Gastroesophageal sphincter (tissue), 4 donors: ENCODE results near the gene FAM25A. TPM values are rescaled to one million over a fixed set of nuclear protein-coding genes. Genes with fewer than 3 reads are reported as not detected.

ENCODE experiments used
- ATAC-seq: fragments of 150-250 bp; one replicate; pipeline ENCODE4 v1.9.1; 2016; ENCODE audit warnings: mild to moderate bottlenecking, moderate library complexity
- H3K27ac ChIP-seq, 4 donors: fragments of 200-600 bp; sonication (generic) in 3 of 4; 1 replicate in 3 of 4; 2 replicates in 1 of 4; pipeline ENCODE4 v1.5.1; 2016 to 2019
- H3K27me3 ChIP-seq: fragments of 200-600 bp; sonication (generic); one replicate; pipeline ENCODE4 v1.5.1; 2019
- H3K36me3 ChIP-seq, 2 donors: fragments of 200-600 bp; sonication (generic); one replicate each; pipeline ENCODE4 v1.5.1; 2019; ENCODE audit warnings: control low read depth in 1 of 2
- H3K4me1 ChIP-seq, 3 donors: fragments of 200-600 bp; sonication (generic); 1 replicate in 2 of 3; 2 replicates in 1 of 3; pipeline ENCODE4 v1.5.1; 2016 to 2019; ENCODE audit warnings: control low read depth in 2 of 3
- H3K4me3 ChIP-seq, 2 donors: fragments of 200-600 bp; sonication (generic); one replicate each; pipeline ENCODE4 v1.5.1; 2019; ENCODE audit warnings: mild to moderate bottlenecking in 1 of 2, moderate library complexity in 1 of 2
- H3K9me3 ChIP-seq, 3 donors: fragments of 200-600 bp; sonication (generic); one replicate each; pipeline ENCODE4 v1.5.1; 2017 to 2019; ENCODE audit warnings: control low read depth in 2 of 3
- EP300 ChIP-seq: sonication (generic); formaldehyde crosslinking; IDR thresholded peaks from one replicate; pipeline ENCODE4 v1.6.1; 2017; ENCODE audit warnings: antibody characterized with exemption, mild to moderate bottlenecking
- POLR2A ChIP-seq, 2 donors: fragments of 450-650 bp; IDR thresholded peaks; one replicate each; pipeline ENCODE4 v1.6.1; 2017; ENCODE audit warnings: antibody characterized with exemption in 2 of 2, mild to moderate bottlenecking in 2 of 2, moderate library complexity in 1 of 2
- POLR2AphosphoS5 ChIP-seq: sonication (generic); formaldehyde crosslinking; IDR thresholded peaks from one replicate; pipeline ENCODE4 v1.6.1; 2017; ENCODE audit warnings: antibody characterized with exemption
- WGBS, 2 donors: methylation state at CpG; one replicate each; pipeline ENCODE4 v1.1.5; 2018; ENCODE audit warnings: low coverage in 1 of 2; 5-methylcytosine and 5-hydroxymethylcytosine counted together
- total RNA-seq, 4 donors: library from RNA; depleted of rRNA; stranded (reverse); fragments of >200 nt; gene quantifications; one replicate each; pipeline ENCODE4 v1.1.0, GENCODE V29; 2016
- TF ChIP-seq, protein P1 (sequence below), 4 experiments: fragments of 200-600 bp in 2 of 4; fragments of 450-650 bp in 2 of 4; sonication (generic) in 1 of 4; IDR thresholded peaks; one replicate each; pipeline ENCODE4 v1.5.1; 2017 to 2019; ENCODE audit warnings: antibody characterized with exemption in 4 of 4, mild to moderate bottlenecking in 2 of 4, moderate library complexity in 2 of 4

FAM25A gene
- total RNA-seq, 4 donors from 2014 or later = not detected

DNA sequence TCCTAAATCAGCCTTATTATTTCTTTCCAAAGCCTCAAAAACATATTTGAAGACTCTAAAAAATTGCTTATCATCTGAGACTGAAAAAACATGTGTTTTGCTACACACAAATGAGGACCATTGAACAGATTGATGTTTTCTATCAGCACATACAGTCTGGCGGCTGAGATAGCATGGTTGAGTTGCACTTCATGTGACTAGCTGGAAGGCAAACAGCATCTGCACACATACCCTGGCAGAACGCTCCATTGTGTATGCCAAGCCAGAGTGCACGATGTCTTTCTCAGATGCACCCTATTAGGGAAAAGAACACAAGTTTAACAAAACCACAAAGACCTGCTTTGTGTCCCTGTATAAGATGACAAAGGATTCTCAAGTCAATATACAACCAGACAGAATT, 33.0 kb downstream of the FAM25A start:
- TF ChIP-seq POLR2A (IDR thresholded peaks at IDR 0.05) (no peak), POLR2AphosphoS5 (no peak), EP300 (no peak)
- TF ChIP-seq, protein P1, sequence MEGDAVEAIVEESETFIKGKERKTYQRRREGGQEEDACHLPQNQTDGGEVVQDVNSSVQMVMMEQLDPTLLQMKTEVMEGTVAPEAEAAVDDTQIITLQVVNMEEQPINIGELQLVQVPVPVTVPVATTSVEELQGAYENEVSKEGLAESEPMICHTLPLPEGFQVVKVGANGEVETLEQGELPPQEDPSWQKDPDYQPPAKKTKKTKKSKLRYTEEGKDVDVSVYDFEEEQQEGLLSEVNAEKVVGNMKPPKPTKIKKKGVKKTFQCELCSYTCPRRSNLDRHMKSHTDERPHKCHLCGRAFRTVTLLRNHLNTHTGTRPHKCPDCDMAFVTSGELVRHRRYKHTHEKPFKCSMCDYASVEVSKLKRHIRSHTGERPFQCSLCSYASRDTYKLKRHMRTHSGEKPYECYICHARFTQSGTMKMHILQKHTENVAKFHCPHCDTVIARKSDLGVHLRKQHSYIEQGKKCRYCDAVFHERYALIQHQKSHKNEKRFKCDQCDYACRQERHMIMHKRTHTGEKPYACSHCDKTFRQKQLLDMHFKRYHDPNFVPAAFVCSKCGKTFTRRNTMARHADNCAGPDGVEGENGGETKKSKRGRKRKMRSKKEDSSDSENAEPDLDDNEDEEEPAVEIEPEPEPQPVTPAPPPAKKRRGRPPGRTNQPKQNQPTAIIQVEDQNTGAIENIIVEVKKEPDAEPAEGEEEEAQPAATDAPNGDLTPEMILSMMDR (IDR thresholded peaks at IDR 0.05) = no peak
- ATAC-seq = no peak
- H3K27ac ChIP-seq = no peak overlapping the region
- H3K9me3 ChIP-seq = no peaks in the 10 kb centered on the region
- H3K27me3 ChIP-seq = no peaks in the 10 kb centered on the region
- peaks cover 0 to 99% of the 10 kb centered on the region in 2 donors for H3K36me3 ChIP-seq
- no peaks in the 10 kb centered on the region for H3K4me1 ChIP-seq
- H3K4me3 ChIP-seq = no peak overlapping the region
- 40% methylated on average over 3 of the region's 3 CpGs; no CpG with 5 or more reads in 1 of the 2 donors for WGBS, 2 donors

DNA sequence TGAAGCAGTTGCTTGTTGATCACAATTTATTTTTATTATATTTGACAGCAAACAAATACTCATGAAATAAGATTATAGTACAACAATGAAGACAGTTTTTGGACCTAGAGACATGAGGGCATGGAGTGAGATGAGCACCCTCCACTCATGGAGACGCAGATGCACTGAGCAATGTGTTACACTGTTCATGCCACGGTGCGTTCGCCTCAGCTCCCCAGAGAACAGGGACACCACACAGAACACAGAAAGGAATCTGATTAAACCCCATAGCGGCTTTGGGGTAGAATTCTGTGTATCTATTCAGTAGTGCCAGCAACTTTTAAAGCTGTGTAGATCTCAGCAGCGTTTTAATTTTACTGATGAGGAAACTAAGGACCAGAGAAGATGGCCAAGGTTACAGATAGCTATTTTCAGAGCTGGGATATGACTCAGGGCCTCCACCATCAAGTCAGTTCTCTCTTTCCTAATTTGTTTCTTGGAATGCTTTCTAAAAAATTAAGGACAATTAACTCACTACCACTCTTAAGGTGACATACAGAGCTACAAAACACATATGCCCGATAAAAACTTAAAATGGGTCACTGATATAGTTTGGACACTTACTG, 33.6 kb downstream of the FAM25A start:
- Histone ChIP-seq H3K36me3 (peaks cover 0 to 99% of the 10 kb centered on the region in 2 donors), H3K4me1 (no peaks in the 10 kb centered on the region), H3K27ac (peak overlapping the region in 1 of 4 donors; percentile 3), H3K4me3 (no peak overlapping the region), H3K9me3 (no peaks in the 10 kb centered on the region), H3K27me3 (no peaks in the 10 kb centered on the region)
- TF ChIP-seq POLR2AphosphoS5 (no peak), POLR2A (IDR thresholded peaks at IDR 0.05) (no peak), EP300 (no peak)
- TF ChIP-seq, protein P1 (IDR thresholded peaks at IDR 0.05) = no peak
- no peak for ATAC-seq
- 80 to 89% methylated on average over 3 to 7 of the region's 7 CpGs for WGBS, 2 donors

DNA sequence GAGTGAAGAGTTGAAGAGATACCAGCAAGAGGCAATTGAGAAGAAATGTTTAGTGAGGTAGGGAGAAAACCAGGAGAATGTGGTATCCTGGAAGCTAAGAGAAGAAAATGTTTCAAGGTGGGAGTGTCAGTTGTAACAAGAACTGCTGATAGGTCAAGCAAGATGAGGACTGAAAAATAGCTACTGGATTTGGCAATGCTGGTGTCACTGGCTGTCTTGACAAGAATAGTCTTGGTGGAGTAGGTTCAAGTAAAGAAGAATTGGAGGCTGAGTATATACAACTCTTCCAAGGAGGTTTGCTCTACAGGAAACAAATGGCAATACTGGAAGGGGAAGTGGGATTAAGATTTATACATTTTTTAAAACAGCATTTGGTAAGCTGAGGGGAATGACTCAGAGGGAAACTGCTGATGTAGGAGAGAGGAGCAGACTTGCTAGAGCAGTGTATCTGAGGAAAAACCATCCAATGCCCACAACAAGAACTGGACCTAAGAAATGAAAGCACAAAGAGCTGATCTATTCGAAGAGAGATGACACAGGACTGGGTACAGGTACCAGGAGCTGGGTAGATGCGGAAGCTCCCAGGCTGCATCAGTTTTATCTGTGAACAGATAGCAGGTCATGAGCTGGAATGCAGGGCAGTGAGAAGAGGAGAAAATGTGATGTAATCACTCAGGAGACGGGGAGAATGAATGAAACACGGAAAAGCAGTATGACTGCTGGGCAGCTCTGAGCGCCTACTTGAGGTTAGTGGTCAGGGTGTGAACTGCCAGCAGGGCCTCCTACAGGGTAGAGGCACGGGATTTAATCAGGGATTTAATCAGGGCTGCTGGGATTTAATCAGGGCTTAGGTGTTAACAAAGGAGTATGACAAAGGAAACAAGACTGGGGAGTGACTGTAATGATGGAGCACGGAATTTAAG, 34.5 kb downstream of the FAM25A start:
- Histone ChIP-seq H3K27me3 (no peaks in the 10 kb centered on the region), H3K36me3 (peaks cover 0 to 99% of the 10 kb centered on the region in 2 donors), H3K9me3 (no peaks in the 10 kb centered on the region), H3K4me3 (no peak overlapping the region), H3K27ac (peak overlapping the region in 1 of 4 donors; percentile 5), H3K4me1 (no peaks in the 10 kb centered on the region)
- 66 to 76% methylated on average over 7 of the region's 7 CpGs for WGBS, 2 donors
- TF ChIP-seq POLR2AphosphoS5 (no peak), POLR2A (IDR thresholded peaks at IDR 0.05) (no peak), EP300 (no peak)
- TF ChIP-seq, protein P1 (IDR thresholded peaks at IDR 0.05) = no peak
- peak; percentile 62 for ATAC-seq

DNA sequence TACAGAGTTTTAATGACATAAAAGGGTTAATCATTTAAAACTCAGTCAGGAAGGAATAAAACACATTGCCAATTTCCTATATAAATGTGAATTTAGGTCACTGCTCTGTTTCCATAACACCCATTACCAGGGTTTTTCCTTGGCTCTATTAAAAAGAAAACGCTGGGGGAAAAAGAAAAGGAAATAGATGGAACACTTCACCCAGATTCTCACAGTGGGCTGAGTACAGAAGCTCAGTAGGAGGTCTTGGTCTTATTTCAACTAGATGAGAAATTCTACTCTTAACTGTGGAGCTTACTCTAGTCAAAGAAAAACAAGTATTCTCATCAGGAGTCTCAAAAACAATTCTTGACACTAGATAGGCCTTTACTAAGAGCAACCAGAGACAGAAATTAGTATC, 38.1 kb downstream of the FAM25A start:
- no peak overlapping the region for H3K4me3 ChIP-seq
- WGBS, 2 donors = 20% methylated on average over 1 of the region's 1 CpG; no CpG with 5 or more reads in 1 of the 2 donors
- no peak overlapping the region for H3K27ac ChIP-seq
- TF ChIP-seq POLR2A (IDR thresholded peaks at IDR 0.05) (no peak), EP300 (no peak), POLR2AphosphoS5 (no peak)
- TF ChIP-seq, protein P1 (IDR thresholded peaks at IDR 0.05) = no peak
- ATAC-seq = no peak
- no peaks in the 10 kb centered on the region for H3K9me3 ChIP-seq
- H3K36me3 ChIP-seq = peaks cover 0 to 100% of the 10 kb centered on the region in 2 donors
- no peaks in the 10 kb centered on the region for H3K27me3 ChIP-seq
- no peaks in the 10 kb centered on the region for H3K4me1 ChIP-seq
